ENCODE data around the gene SERINC5.
"Not testable (repeated sequence)": the region's sequence is repeated elsewhere in the genome, so short reads cannot be mapped to it uniquely, and the experiment has no call there.

Gene SERINC5

GRCh38 chr5:80255811-80256712 lies at the start of gene SERINC5:
Gene SERINC5, minus strand, starts transcription at chr5:80256048. Its CDS starts 126 bp downstream, at chr5:80255922.
- peak within 1 kb of the TSS; percentile 89 for H3K4me3 ChIP-seq (ENCODE audit: low read depth, low read length)

- H3K4me3 ChIP-seq (ENCODE audit: low read depth, low read length), result no peak overlapping the region
Measured at GRCh38 chr5:80302636-80303035, 46.8 kb upstream of the SERINC5 start.

GRCh38 chr5:80301342-80301741 lies 45.5 kb upstream of the SERINC5 start:
- not testable (repeated sequence) for H3K4me3 ChIP-seq (ENCODE audit: low read depth, low read length)

- not testable (repeated sequence) for H3K4me3 ChIP-seq (ENCODE audit: low read depth, low read length)
Measured at GRCh38 chr5:80300796-80301195, 44.9 kb upstream of the SERINC5 start.

- no peak overlapping the region for H3K4me3 ChIP-seq (ENCODE audit: low read depth, low read length)
Measured at GRCh38 chr5:80300125-80300524, 44.3 kb upstream of the SERINC5 start.

- no peak overlapping the region for H3K4me3 ChIP-seq (ENCODE audit: low read depth, low read length)
Measured at GRCh38 chr5:80299601-80300000, 43.8 kb upstream of the SERINC5 start.

- H3K4me3 ChIP-seq (ENCODE audit: low read depth, low read length), result no peak overlapping the region
Measured at GRCh38 chr5:80296121-80296520, 40.3 kb upstream of the SERINC5 start.

- H3K4me3 ChIP-seq (ENCODE audit: low read depth, low read length), result no peak overlapping the region
Measured at GRCh38 chr5:80291761-80292160, 35.9 kb upstream of the SERINC5 start.

- H3K4me3 ChIP-seq (ENCODE audit: low read depth, low read length), result no peak overlapping the region
Measured at GRCh38 chr5:80289320-80289719, 33.5 kb upstream of the SERINC5 start.

- no peak overlapping the region for H3K4me3 ChIP-seq (ENCODE audit: low read depth, low read length)
Measured at GRCh38 chr5:80288177-80288576, 32.3 kb upstream of the SERINC5 start.

- no peak overlapping the region for H3K4me3 ChIP-seq (ENCODE audit: low read depth, low read length)
Measured at GRCh38 chr5:80284720-80285119, 28.9 kb upstream of the SERINC5 start.

- H3K4me3 ChIP-seq (ENCODE audit: low read depth, low read length), result no peak overlapping the region
Measured at GRCh38 chr5:80283360-80283759, 27.5 kb upstream of the SERINC5 start.

- no peak overlapping the region for H3K4me3 ChIP-seq (ENCODE audit: low read depth, low read length)
Measured at GRCh38 chr5:80282054-80282453, 26.2 kb upstream of the SERINC5 start.

GRCh38 chr5:80277191-80277590 lies 21.3 kb upstream of the SERINC5 start:
- H3K4me3 ChIP-seq (ENCODE audit: low read depth, low read length), result no peak overlapping the region

- no peak overlapping the region for H3K4me3 ChIP-seq (ENCODE audit: low read depth, low read length)
Measured at GRCh38 chr5:80276186-80276585, 20.3 kb upstream of the SERINC5 start.

- no peak overlapping the region for H3K4me3 ChIP-seq (ENCODE audit: low read depth, low read length)
Measured at GRCh38 chr5:80275347-80275746, 19.5 kb upstream of the SERINC5 start.

GRCh38 chr5:80270543-80270942 lies 14.7 kb upstream of the SERINC5 start:
- H3K4me3 ChIP-seq (ENCODE audit: low read depth, low read length), result not testable (repeated sequence)

GRCh38 chr5:80269991-80270438 lies 14.2 kb upstream of the SERINC5 start:
- H3K4me3 ChIP-seq (ENCODE audit: low read depth, low read length), result no peak overlapping the region

GRCh38 chr5:80268916-80269315 lies 13.1 kb upstream of the SERINC5 start:
- no peak overlapping the region for H3K4me3 ChIP-seq (ENCODE audit: low read depth, low read length)

- H3K4me3 ChIP-seq (ENCODE audit: low read depth, low read length), result no peak overlapping the region
Measured at GRCh38 chr5:80266566-80266965, 10.7 kb upstream of the SERINC5 start.

GRCh38 chr5:80260461-80260860 lies 4.6 kb upstream of the SERINC5 start:
- H3K4me3 ChIP-seq (ENCODE audit: low read depth, low read length), result no peak overlapping the region

GRCh38 chr5:80259511-80260203 lies 3.8 kb upstream of the SERINC5 start:
- no peak overlapping the region for H3K4me3 ChIP-seq (ENCODE audit: low read depth, low read length)

All from iPS-11a (cell line).